A673 (cell line): ENCODE results near the gene ST6GALNAC6.

ENCODE experiments used
- EZH2 ChIP-seq: fragments of 200-600 bp; sonication (generic); IDR thresholded peaks from 2 replicates; pipeline ENCODE4 v1.6.1; 2017; ENCODE audit warnings: borderline replicate concordance, low read depth, mild to moderate bottlenecking, mixed read lengths, antibody characterized with exemption, low read length; ENCODE audit not compliant: poor library complexity, severe bottlenecking
- TF ChIP-seq, protein P1 (sequence below): fragments of 300-800, 200-600 bp; sonication (generic); conservative IDR thresholded peaks from 2 replicates; pipeline ENCODE4 v1.5.1; 2017; ENCODE audit warnings: low read depth, mild to moderate bottlenecking, antibody characterized with exemption, low read length, moderate library complexity, mixed read lengths

- TF ChIP-seq, protein P1, sequence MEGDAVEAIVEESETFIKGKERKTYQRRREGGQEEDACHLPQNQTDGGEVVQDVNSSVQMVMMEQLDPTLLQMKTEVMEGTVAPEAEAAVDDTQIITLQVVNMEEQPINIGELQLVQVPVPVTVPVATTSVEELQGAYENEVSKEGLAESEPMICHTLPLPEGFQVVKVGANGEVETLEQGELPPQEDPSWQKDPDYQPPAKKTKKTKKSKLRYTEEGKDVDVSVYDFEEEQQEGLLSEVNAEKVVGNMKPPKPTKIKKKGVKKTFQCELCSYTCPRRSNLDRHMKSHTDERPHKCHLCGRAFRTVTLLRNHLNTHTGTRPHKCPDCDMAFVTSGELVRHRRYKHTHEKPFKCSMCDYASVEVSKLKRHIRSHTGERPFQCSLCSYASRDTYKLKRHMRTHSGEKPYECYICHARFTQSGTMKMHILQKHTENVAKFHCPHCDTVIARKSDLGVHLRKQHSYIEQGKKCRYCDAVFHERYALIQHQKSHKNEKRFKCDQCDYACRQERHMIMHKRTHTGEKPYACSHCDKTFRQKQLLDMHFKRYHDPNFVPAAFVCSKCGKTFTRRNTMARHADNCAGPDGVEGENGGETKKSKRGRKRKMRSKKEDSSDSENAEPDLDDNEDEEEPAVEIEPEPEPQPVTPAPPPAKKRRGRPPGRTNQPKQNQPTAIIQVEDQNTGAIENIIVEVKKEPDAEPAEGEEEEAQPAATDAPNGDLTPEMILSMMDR = no peak
- no peak for TF ChIP-seq EZH2
Observed at GRCh38 chr9:127877566-127877998, 21.8 kb downstream of the ST6GALNAC6 start, which contains the start of gene AK1.
